H1 (cell line): ENCODE data around the gene FIS1. TPM values are rescaled to one million over a fixed set of nuclear protein-coding genes. Genes with fewer than 3 reads are reported as not detected.
A peak's percentile ranks its signal among the peaks of the same experiment; 100 is the strongest.

Experiments used
- CTCF ChIA-PET: fragments of 300-600 bp; sonication (Branson Sonifier 250); formaldehyde crosslinking; loops from one replicate; lab custom pipeline; 2021; ENCODE audit not compliant: partially characterized antibody; lab: Charles Lee
- POLR2A ChIA-PET: fragments of 300-600 bp; sonication (Branson Sonifier 250); formaldehyde crosslinking; loops from one replicate; lab custom pipeline; 2021; ENCODE audit warnings: inconsistent platforms; ENCODE audit not compliant: partially characterized antibody; lab: Charles Lee
- DNase-seq, 2 experiments: peaks; one replicate each; pipeline versions ENCODE4 v3.0.0 to v3.0.0-alpha.2; 2010 to 2022; ENCODE audit warnings: low spot score in 2 of 2, low read depth in 1 of 2, mixed read lengths in 1 of 2
- FAIRE-seq: peaks from 2 replicates; lab custom pipeline; 2011; peaks lifted over from hg19 to GRCh38; lab: Jason Lieb, UNC
- H2AFZ ChIP-seq: 2 replicates; pipeline ENCODE4 v1.8.1; 2012; ENCODE audit warnings: low read length, inconsistent platforms
- H2AK5ac ChIP-seq: 2 replicates; pipeline ENCODE4 v1.6.1; 2013; ENCODE audit warnings: low read depth, low read length
- H2BK120ac ChIP-seq: replicated peaks from 2 replicates; pipeline ENCODE3; 2013; ENCODE audit warnings: low read depth, low read length, inconsistent platforms
- H2BK12ac ChIP-seq: 2 replicates; pipeline ENCODE4 v1.6.1; 2013; ENCODE audit warnings: low read depth, low read length
- H2BK15ac ChIP-seq: 2 replicates; pipeline ENCODE4 v1.6.1; 2013; ENCODE audit warnings: low read length
- H2BK20ac ChIP-seq: 2 replicates; pipeline ENCODE4 v1.6.1; 2013; ENCODE audit warnings: low read length
- H2BK5ac ChIP-seq: 2 replicates; pipeline ENCODE4 v1.6.1; 2013; ENCODE audit warnings: low read depth, low read length
- H3K14ac ChIP-seq: 2 replicates; pipeline ENCODE4 v1.6.1; 2013; ENCODE audit warnings: inconsistent platforms; ENCODE audit not compliant: insufficient read length
- H3K18ac ChIP-seq: 2 replicates; pipeline ENCODE4 v1.6.1; 2013; ENCODE audit warnings: low read length; ENCODE audit errors: extremely low read depth
- H3K23ac ChIP-seq: 2 replicates; pipeline ENCODE4 v1.6.1; 2013; ENCODE audit warnings: inconsistent platforms; ENCODE audit not compliant: insufficient read length
- H3K23me2 ChIP-seq: 2 replicates; pipeline ENCODE4 v1.6.1; 2013; ENCODE audit warnings: low read depth, low read length
- H3K27ac ChIP-seq: 2 replicates; pipeline ENCODE4 v1.6.1; 2011; ENCODE audit warnings: low read depth, low read length, inconsistent platforms
- H3K27me3 ChIP-seq, 4 experiments: replicated peaks in 1 of 4; 1 replicate in 1 of 4; 2 replicates in 3 of 4; pipeline versions ENCODE4 v1.6.1 to v1.8.1; 2011 to 2013; ENCODE audit warnings: low read length in 3 of 4, mild to moderate bottlenecking in 3 of 4, inconsistent platforms in 2 of 4, mixed read lengths in 2 of 4, moderate library complexity in 1 of 4; ENCODE audit not compliant: control insufficient read depth in 3 of 4, insufficient read depth in 3 of 4; ENCODE audit errors: extremely low read depth in 1 of 4
- H3K36me3 ChIP-seq, 4 experiments: 2 replicates each; pipeline versions ENCODE4 v1.6.1 to v1.8.1; 2011 to 2013; ENCODE audit warnings: mild to moderate bottlenecking in 4 of 4, low read length in 3 of 4, moderate library complexity in 2 of 4, control low read depth in 1 of 4, inconsistent platforms in 1 of 4; ENCODE audit not compliant: insufficient read depth in 4 of 4, control insufficient read depth in 2 of 4
- H3K4ac ChIP-seq: replicated peaks from 2 replicates; pipeline ENCODE3; 2013; ENCODE audit warnings: low read length, low read depth, mixed read lengths, inconsistent platforms; ENCODE audit not compliant: insufficient read length
- H3K4me1 ChIP-seq, 4 experiments: replicated peaks in 1 of 4; 1 replicate in 1 of 4; 2 replicates in 3 of 4; pipeline versions ENCODE4 v1.6.1 to v1.8.1; 2011 to 2013; ENCODE audit warnings: low read length in 3 of 4, inconsistent platforms in 2 of 4, mixed read lengths in 1 of 4; ENCODE audit not compliant: insufficient read depth in 4 of 4, control insufficient read depth in 3 of 4
- H3K4me2 ChIP-seq, 2 experiments: 2 replicates each; pipeline versions ENCODE4 v1.6.1 to v1.8.1; 2011 to 2013; ENCODE audit warnings: low read depth in 2 of 2, low read length in 2 of 2, control low read depth in 1 of 2, inconsistent platforms in 1 of 2, mild to moderate bottlenecking in 1 of 2; ENCODE audit not compliant: insufficient read depth in 1 of 2
- H3K4me3 ChIP-seq, 4 experiments: fragments of 200-600, 300-600 bp in 1 of 4; sonication (generic), shearing (Covaris generic), sonication (Bioruptor Twin) in 1 of 4; 2 replicates each; pipeline versions ENCODE4 v1.5.1 to v1.8.1; 2011 to 2016; ENCODE audit warnings: low read length in 4 of 4, low read depth in 3 of 4, control low read depth in 2 of 4, inconsistent platforms in 2 of 4, mild to moderate bottlenecking in 2 of 4, mixed read lengths in 1 of 4, moderate library complexity in 1 of 4; ENCODE audit not compliant: insufficient read depth in 2 of 4; ENCODE audit errors: extremely low read depth in 1 of 4
- H3K56ac ChIP-seq: replicated peaks from 2 replicates; pipeline ENCODE3; 2013; ENCODE audit warnings: low read depth, mild to moderate bottlenecking, mixed read lengths, low read length, inconsistent platforms; ENCODE audit not compliant: insufficient read length
- H3K79me1 ChIP-seq: 2 replicates; pipeline ENCODE4 v1.6.1; 2013; ENCODE audit warnings: low read depth, low read length, control low read depth
- H3K79me2 ChIP-seq, 2 experiments: 2 replicates each; pipeline versions ENCODE4 v1.6.1 to v1.8.1; 2012 to 2013; ENCODE audit warnings: low read length in 2 of 2, mild to moderate bottlenecking in 2 of 2, inconsistent platforms in 1 of 2; ENCODE audit not compliant: insufficient read depth in 2 of 2, control insufficient read depth in 1 of 2
- H3K9ac ChIP-seq, 4 experiments: replicated peaks in 1 of 4; 1 replicate in 1 of 4; 2 replicates in 3 of 4; pipeline versions ENCODE4 v1.6.1 to v1.8.1; 2011 to 2013; ENCODE audit warnings: low read depth in 3 of 4, low read length in 3 of 4, control low read depth in 2 of 4, mild to moderate bottlenecking in 2 of 4, moderate library complexity in 2 of 4, inconsistent platforms in 1 of 4; ENCODE audit errors: extremely low read depth in 1 of 4
- H3K9me3 ChIP-seq, 2 experiments: 2 replicates each; pipeline versions ENCODE4 v1.6.1 to v1.8.1; 2012 to 2013; ENCODE audit warnings: mild to moderate bottlenecking in 2 of 2, moderate library complexity in 2 of 2, control low read depth in 1 of 2, inconsistent platforms in 1 of 2, low read depth in 1 of 2, low read length in 1 of 2, mixed read lengths in 1 of 2; ENCODE audit not compliant: insufficient read depth in 2 of 2
- H4K20me1 ChIP-seq, 2 experiments: replicated peaks in 1 of 2; 2 replicates each; pipeline versions ENCODE3 to v1.8.1; 2011 to 2013; ENCODE audit warnings: inconsistent platforms in 2 of 2, low read length in 2 of 2, mild to moderate bottlenecking in 1 of 2; ENCODE audit not compliant: insufficient read depth in 2 of 2, control insufficient read depth in 1 of 2
- H4K5ac ChIP-seq: 2 replicates; pipeline ENCODE4 v1.6.1; 2013; ENCODE audit warnings: low read length, low read depth, mixed read lengths, inconsistent platforms; ENCODE audit not compliant: insufficient read length
- H4K8ac ChIP-seq: 2 replicates; pipeline ENCODE4 v1.8.0; 2013; ENCODE audit warnings: mild to moderate bottlenecking, moderate library complexity, low read length, inconsistent platforms; ENCODE audit not compliant: insufficient read depth; ENCODE audit errors: extremely low read depth
- H4K91ac ChIP-seq: replicated peaks from 2 replicates; pipeline ENCODE3; 2013; ENCODE audit warnings: low read length, mixed read lengths, inconsistent platforms; ENCODE audit not compliant: insufficient read length
- CBX5 ChIP-seq: fragments of 300-800, 300-1000 bp; sonication (generic); IDR thresholded peaks from 2 replicates; pipeline ENCODE4 v1.7.1; 2016; ENCODE audit warnings: antibody characterized with exemption, low read length, low read depth
- NRF1 ChIP-seq: IDR thresholded peaks from 2 replicates; pipeline ENCODE4 v1.6.1; 2011; ENCODE audit warnings: mild to moderate bottlenecking, low read depth, low read length, improper control_type of control experiment
- RFX5 ChIP-seq: IDR thresholded peaks from 2 replicates; pipeline ENCODE4 v1.6.1; 2011; ENCODE audit warnings: low read depth, low read length, improper control_type of control experiment, borderline replicate concordance
- SIX5 ChIP-seq: IDR thresholded peaks from 2 replicates; pipeline ENCODE4 v1.6.1; 2011; ENCODE audit warnings: mild to moderate bottlenecking, low read depth, low read length
- WGBS, 2 experiments: shearing (Covaris generic) in 1 of 2; methylation state at CpG; one replicate each; pipeline versions ENCODE4 v1.1.6 to v1.1.7; 2013 to 2015; ENCODE audit warnings: low lambda C conversion rate in 2 of 2, mixed read lengths in 2 of 2, inconsistent platforms in 1 of 2, low coverage in 1 of 2, missing lambda C conversion rate in 1 of 2; ENCODE audit not compliant: insufficient replicate concordance in 2 of 2, insufficient coverage in 1 of 2, insufficient read length in 1 of 2; ENCODE audit errors: extremely low coverage in 1 of 2, missing lambda C conversion rate in 1 of 2; 5-methylcytosine and 5-hydroxymethylcytosine counted together
- polyA plus RNA-seq, 7 experiments: library from polyadenylated mRNA; depleted of rRNA in 3 of 7; stranded (reverse) in 5 of 7; unstranded in 2 of 7; fragments of >200 nt in 5 of 7; fragments of 200-250 nt in 2 of 7; gene quantifications; 1 replicate in 5 of 7; 2 replicates in 1 of 7; 4 replicates in 1 of 7; pipeline versions ENCODE4 v1.2.1 to v1.2.3, GENCODE V29; 2011 to 2013; ENCODE audit warnings: missing spikeins in 2 of 7, mixed read lengths in 2 of 7
- total RNA-seq: library from RNA; stranded (reverse); fragmentation: NEBNext Ultra II Directional; extraction: Animal tissue kit (Norgen Biotek cat#: 25700); gene quantifications from 2 replicates; pipeline ENCODE4 v1.2.1, GENCODE V29; 2021
- TF ChIP-seq, protein P1 (sequence below), 3 experiments: IDR thresholded peaks; 1 replicate in 2 of 3; 2 replicates in 1 of 3; pipeline versions ENCODE4 v1.5.1 to v1.6.1; 2011; ENCODE audit warnings: low read length in 3 of 3, mild to moderate bottlenecking in 3 of 3, inconsistent platforms in 2 of 3, low read depth in 1 of 3, moderate library complexity in 1 of 3; ENCODE audit not compliant: insufficient read depth in 1 of 3; ENCODE audit errors: control extremely low read depth in 1 of 3

The FIS1 gene
- total and polyA plus RNA-seq, 2 of the 8 experiments (the other 6 are each of a cell fraction or from before 2014, with no cell fraction given), result 128 to 195 TPM

DNA sequence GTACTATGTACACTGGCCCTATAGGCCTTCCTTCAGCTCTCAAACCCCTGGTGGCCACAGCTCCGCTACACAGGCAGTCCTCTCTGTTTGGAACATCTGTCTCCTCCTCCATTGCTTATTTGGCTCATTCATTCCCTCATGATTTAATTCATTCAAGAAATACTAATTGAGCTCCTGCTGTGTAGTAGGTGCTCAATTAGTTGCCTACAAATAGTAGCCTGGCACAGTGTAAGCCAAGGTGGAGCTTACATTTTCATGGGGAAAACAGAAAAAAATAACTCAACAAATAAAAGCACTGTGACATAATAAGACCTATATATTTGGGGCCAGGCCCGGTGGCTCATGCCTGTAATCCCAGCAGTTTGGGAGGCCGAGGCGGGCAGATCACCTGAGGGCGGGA is 3.4 kb upstream of the FIS1 start:
- H3K4me2 ChIP-seq, result no peak overlapping the region
- H4K91ac ChIP-seq, result no peak overlapping the region
- H3K14ac ChIP-seq, result no peak overlapping the region
- FAIRE-seq (no peak), DNase-seq (no peak)
- peaks cover 0 to 5% of the 10 kb centered on the region in 2 experiments for H4K20me1 ChIP-seq
- H3K79me2 ChIP-seq, result peaks cover 0 to 51% of the 10 kb centered on the region in 2 experiments; a peak in 3 of 4 replicates
- peaks cover 17% of the 10 kb centered on the region for H3K23me2 ChIP-seq
- no peak overlapping the region for H3K23ac ChIP-seq
- no peak overlapping the region for H2BK15ac ChIP-seq
- H3K79me1 ChIP-seq, result peaks cover 13% of the 10 kb centered on the region
- H3K27ac ChIP-seq, result no peak overlapping the region
- H3K9me3 ChIP-seq, result no peaks in the 10 kb centered on the region
- H3K4me3 ChIP-seq, result no peak overlapping the region
- peaks cover 0 to 7% (median 1%) of the 10 kb centered on the region in 4 experiments; a peak in 1 of 8 replicates for H3K36me3 ChIP-seq
- H3K27me3 ChIP-seq, result no peaks in the 10 kb centered on the region
- no peak overlapping the region for H4K8ac ChIP-seq
- no peak overlapping the region for H2AFZ ChIP-seq
- no peak overlapping the region for H2BK5ac ChIP-seq
- H3K4me1 ChIP-seq, result peaks cover 0 to 6% (median 3%) of the 10 kb centered on the region in 4 experiments; a peak in 5 of 7 replicates
- WGBS, 2 experiments, result 95% methylated on average over 5 of the region's 5 CpGs; no CpG with 5 or more reads in 1 of the 2 experiments
- no peak overlapping the region for H3K9ac ChIP-seq
- H4K5ac ChIP-seq, result no peak overlapping the region
- no peak overlapping the region for H3K4ac ChIP-seq
- H2AK5ac ChIP-seq, result no peak overlapping the region
- H2BK12ac ChIP-seq, result no peak overlapping the region
- POLR2A ChIA-PET, result interaction anchor here (0.7 to 1.7 kb wide), 4 partner anchors 10 to 31 kb away, joined by 3 to 5 read pairs (median 4); partner anchors contain the start of genes PLOD3 and ZNHIT1
- TF ChIP-seq, protein P1, sequence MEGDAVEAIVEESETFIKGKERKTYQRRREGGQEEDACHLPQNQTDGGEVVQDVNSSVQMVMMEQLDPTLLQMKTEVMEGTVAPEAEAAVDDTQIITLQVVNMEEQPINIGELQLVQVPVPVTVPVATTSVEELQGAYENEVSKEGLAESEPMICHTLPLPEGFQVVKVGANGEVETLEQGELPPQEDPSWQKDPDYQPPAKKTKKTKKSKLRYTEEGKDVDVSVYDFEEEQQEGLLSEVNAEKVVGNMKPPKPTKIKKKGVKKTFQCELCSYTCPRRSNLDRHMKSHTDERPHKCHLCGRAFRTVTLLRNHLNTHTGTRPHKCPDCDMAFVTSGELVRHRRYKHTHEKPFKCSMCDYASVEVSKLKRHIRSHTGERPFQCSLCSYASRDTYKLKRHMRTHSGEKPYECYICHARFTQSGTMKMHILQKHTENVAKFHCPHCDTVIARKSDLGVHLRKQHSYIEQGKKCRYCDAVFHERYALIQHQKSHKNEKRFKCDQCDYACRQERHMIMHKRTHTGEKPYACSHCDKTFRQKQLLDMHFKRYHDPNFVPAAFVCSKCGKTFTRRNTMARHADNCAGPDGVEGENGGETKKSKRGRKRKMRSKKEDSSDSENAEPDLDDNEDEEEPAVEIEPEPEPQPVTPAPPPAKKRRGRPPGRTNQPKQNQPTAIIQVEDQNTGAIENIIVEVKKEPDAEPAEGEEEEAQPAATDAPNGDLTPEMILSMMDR (IDR thresholded peaks at IDR 0.05; ENCODE audit: control extremely low read depth in 1 of 3, insufficient read depth in 1 of 3, low read depth in 1 of 3, low read length in 3 of 3), result peak in 1 of 3 experiments; percentile 32; a peak in 1 of 4 replicates
- TF ChIP-seq NRF1 (no peak), RFX5 (no peak), SIX5 (no peak), CBX5 (no peak)
- TF ChIP-seq, all 59 proteins: peak for 1
- no peak overlapping the region for H2BK120ac ChIP-seq
- CTCF ChIA-PET, result interaction anchor here (0.7 to 8.2 kb wide), 10 partner anchors 11 to 232 kb away, joined by 3 to 79 read pairs (median 4); partner anchors contain the start of genes CLDN15, PLOD3 and ZNHIT1
- no peak overlapping the region for H3K56ac ChIP-seq
- H2BK20ac ChIP-seq, result no peak overlapping the region
- no peak overlapping the region for H3K18ac ChIP-seq
